ENCODE measurements around the gene ALG12. TPM values are rescaled to one million over a fixed set of nuclear protein-coding genes. Genes with fewer than 3 reads are reported as not detected.

Gene ALG12
- total and polyA plus RNA-seq, 2 of the 13 experiments (the other 11 are each of a cell fraction or from before 2014, with no cell fraction given), result 7.8 to 15.8 TPM

DNA sequence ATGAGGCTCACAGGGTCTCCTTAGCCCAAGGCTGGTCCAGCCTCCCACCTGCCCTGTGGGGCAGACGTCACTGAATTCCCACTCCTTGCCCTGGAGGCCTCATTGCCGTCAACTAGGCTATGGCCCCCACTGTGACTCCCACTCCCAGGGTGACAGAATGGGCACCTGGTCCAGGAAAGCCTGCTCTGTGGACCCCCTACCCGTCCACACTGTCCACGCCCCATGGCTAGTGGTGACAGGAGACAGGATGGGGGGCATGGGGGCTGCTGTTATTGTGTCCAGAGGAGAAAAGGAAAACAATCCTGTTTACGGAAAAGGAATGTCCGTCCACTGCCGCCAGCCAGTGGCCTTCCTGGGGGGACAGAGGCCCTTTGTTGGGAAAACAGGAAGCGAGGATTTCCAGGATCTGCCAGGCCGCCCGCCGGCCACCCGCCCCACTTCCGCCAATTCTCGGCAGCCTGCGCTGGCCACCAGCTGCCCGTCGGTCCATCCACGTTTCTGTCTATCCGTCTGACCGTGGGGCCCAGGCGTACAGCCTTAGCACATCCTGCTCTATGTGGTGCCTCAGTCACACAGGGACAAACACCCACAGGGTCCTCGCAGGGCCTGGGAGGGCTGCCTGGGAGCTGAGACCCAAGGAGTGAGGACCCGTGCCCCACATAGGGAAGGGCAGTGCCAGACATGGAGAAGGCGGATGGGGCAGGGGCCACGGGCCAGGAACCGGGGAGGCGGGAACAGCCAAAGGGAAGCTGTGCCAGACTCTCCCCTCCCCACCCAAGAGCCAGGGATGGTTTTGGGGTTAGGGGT is 19.7 kb upstream of the ALG12 start (continued):
- TF ChIP-seq ZC3H4 (CRISPR knock-in tag; IDR thresholded peaks at IDR 0.05; ENCODE audit: borderline replicate concordance) (0 out of 2 replicates have a peak, but pooled peaks have one; percentile 62), ZZZ3 (CRISPR knock-in tag; IDR thresholded peaks at IDR 0.05; ENCODE audit: borderline replicate concordance) (peak; percentile 85), ZNF788 (CRISPR knock-in tag; IDR thresholded peaks at IDR 0.05; ENCODE audit: borderline replicate concordance) (peak; percentile 91), KMT2A (CRISPR knock-in tag; IDR thresholded peaks at IDR 0.05) (0 out of 2 replicates have a peak, but pooled peaks have one; percentile 14), MYNN (CRISPR knock-in tag; IDR thresholded peaks at IDR 0.05; ENCODE audit: low read depth) (no peak), ATF7-NPFF (CRISPR knock-in tag; IDR thresholded peaks at IDR 0.05; ENCODE audit: low read depth) (peak; percentile 80; the same call in 1 of the 2 replicates), KLF11 (CRISPR knock-in tag; IDR thresholded peaks at IDR 0.05) (0 out of 2 replicates have a peak, but pooled peaks have one; percentile 34), PRMT3 (CRISPR knock-in tag; IDR thresholded peaks at IDR 0.05; ENCODE audit: borderline replicate concordance, low read depth) (no peak), NFYC (CRISPR knock-in tag; IDR thresholded peaks at IDR 0.05) (no peak; the same call in 1 of the 2 replicates), SOX5 (CRISPR knock-in tag; IDR thresholded peaks at IDR 0.05; ENCODE audit: borderline replicate concordance) (peak; percentile 91; the same call in 1 of the 2 replicates), TGIF2 (CRISPR knock-in tag; IDR thresholded peaks at IDR 0.05) (0 out of 2 replicates have a peak, but pooled peaks have one; percentile 49), XRCC5 (optimal IDR thresholded peaks at IDR 0.05; ENCODE audit: low read length) (peak; percentile 19), RXRB (CRISPR knock-in tag; IDR thresholded peaks at IDR 0.05; ENCODE audit: borderline replicate concordance) (peak; percentile 87), NCOA2 (CRISPR knock-in tag; IDR thresholded peaks at IDR 0.05) (peak; percentile 88), FOXP1 (IDR thresholded peaks at IDR 0.05) (peak; percentile 61; the same call in 1 of the 2 replicates), FOXP1 (CRISPR knock-in tag; IDR thresholded peaks at IDR 0.05) (peak; percentile 98), ATF3 (CRISPR knock-in tag; IDR thresholded peaks at IDR 0.05) (0 out of 2 replicates have a peak, but pooled peaks have one; percentile 36), ZFP1 (CRISPR knock-in tag; IDR thresholded peaks at IDR 0.05) (no peak), SIX1 (CRISPR knock-in tag; IDR thresholded peaks at IDR 0.05; ENCODE audit: borderline replicate concordance) (no peak; the same call in 1 of the 2 replicates), YEATS2 (CRISPR knock-in tag; IDR thresholded peaks at IDR 0.05; ENCODE audit: borderline replicate concordance) (0 out of 2 replicates have a peak, but pooled peaks have one; percentile 49), E2F5 (CRISPR knock-in tag; conservative IDR thresholded peaks at IDR 0.05) (no peak), PLSCR1 (CRISPR knock-in tag; IDR thresholded peaks at IDR 0.05; ENCODE audit: borderline replicate concordance) (no peak), MYC (CRISPR knock-in tag; IDR thresholded peaks at IDR 0.05; ENCODE audit: borderline replicate concordance) (peak; percentile 66; the same call in 1 of the 2 replicates), ZBTB3 (CRISPR knock-in tag; IDR thresholded peaks at IDR 0.05; ENCODE audit: borderline replicate concordance, low read depth) (peak; percentile 96; the same call in 1 of the 2 replicates), IKZF1 (IDR thresholded peaks at IDR 0.05) (no peak), CCAR2 (optimal IDR thresholded peaks at IDR 0.05; ENCODE audit: low read depth, low read length) (no peak)
- TF ChIP-seq, protein P1, sequence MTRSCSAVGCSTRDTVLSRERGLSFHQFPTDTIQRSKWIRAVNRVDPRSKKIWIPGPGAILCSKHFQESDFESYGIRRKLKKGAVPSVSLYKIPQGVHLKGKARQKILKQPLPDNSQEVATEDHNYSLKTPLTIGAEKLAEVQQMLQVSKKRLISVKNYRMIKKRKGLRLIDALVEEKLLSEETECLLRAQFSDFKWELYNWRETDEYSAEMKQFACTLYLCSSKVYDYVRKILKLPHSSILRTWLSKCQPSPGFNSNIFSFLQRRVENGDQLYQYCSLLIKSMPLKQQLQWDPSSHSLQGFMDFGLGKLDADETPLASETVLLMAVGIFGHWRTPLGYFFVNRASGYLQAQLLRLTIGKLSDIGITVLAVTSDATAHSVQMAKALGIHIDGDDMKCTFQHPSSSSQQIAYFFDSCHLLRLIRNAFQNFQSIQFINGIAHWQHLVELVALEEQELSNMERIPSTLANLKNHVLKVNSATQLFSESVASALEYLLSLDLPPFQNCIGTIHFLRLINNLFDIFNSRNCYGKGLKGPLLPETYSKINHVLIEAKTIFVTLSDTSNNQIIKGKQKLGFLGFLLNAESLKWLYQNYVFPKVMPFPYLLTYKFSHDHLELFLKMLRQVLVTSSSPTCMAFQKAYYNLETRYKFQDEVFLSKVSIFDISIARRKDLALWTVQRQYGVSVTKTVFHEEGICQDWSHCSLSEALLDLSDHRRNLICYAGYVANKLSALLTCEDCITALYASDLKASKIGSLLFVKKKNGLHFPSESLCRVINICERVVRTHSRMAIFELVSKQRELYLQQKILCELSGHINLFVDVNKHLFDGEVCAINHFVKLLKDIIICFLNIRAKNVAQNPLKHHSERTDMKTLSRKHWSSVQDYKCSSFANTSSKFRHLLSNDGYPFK (CRISPR knock-in tag; IDR thresholded peaks at IDR 0.05; ENCODE audit: borderline replicate concordance), result peak; percentile 61; the same call in 1 of the 2 replicates
